Measurements from ENCODE around the gene UBE2S.

DNA sequence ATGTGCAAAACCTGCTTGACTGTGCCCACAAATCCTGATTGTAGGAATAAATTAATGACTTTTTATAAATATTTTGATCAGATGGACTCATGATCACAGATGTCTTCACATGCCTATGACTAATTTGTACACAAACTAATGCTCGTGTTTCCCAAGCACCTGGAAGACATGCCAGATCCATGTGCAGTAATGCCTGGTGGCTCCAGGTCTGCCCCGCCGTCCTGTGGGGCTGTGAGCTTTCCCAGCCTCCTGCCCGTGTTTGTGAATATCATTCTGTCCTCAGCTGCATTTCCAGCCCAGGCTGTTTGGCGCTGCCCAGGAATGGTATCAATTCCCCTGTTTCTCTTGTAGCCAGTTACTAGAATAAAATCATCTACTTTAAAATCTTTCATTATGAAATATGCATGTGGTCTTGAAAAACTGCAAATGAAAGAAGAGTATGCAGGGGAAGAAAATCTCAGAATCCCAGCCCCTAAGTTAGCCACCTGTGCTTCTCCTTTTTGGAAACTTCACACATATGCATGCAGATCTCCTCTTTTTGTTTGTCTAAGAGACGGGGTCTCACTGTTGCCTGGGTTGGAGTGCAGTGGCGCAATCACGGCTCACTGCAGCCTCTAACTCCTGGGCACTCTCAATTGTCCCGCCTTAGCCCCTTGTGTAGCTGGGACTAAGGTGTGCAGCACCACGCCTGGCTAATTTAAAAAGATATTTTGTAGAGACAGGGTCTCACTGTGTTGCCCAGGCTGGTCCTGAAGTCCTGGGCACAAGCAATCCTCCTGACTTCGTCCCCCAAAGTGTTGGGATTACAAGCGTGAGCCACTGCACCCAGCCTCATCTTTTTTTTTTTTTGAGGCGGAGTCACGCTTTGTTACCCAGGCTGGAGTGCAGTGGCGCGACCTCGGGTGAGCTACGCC is 15.6 kb downstream of the UBE2S start:
- TF ChIP-seq CTCF (IDR thresholded peaks at IDR 0.05), result no peak
- no peak for TF ChIP-seq POLR2A (IDR thresholded peaks at IDR 0.05)
